ENCODE measurements around the gene F9.

GRCh38 chrX:139530550-139530949 lies at the start of gene F9:
- TF ChIP-seq CTCF (IDR thresholded peaks at IDR 0.05) (no peak), POLR2A (IDR thresholded peaks at IDR 0.05) (no peak)
